Stomach (tissue), 9 donors: Measurements from ENCODE around the gene WDR37. TPM values are rescaled to one million over a fixed set of nuclear protein-coding genes. Genes with fewer than 3 reads are reported as not detected.

Experiments used
- DNase-seq, 2 donors: peaks; one replicate each; pipeline versions ENCODE4 v3.0.0 to v3.0.0-alpha.2; 2013 to 2019
- H3K27ac ChIP-seq, 5 donors: fragments of 200-600 bp in 4 of 5; sonication (generic) in 4 of 5; one replicate each; pipeline ENCODE4 v1.5.1; 2013 to 2019; ENCODE audit warnings: mild to moderate bottlenecking in 1 of 5, moderate library complexity in 1 of 5
- H3K27me3 ChIP-seq, 3 donors: fragments of 200-600 bp; sonication (generic); one replicate each; pipeline ENCODE4 v1.5.1; 2017 to 2019; ENCODE audit warnings: mixed run types in 1 of 3
- H3K36me3 ChIP-seq, 4 donors: fragments of 200-600 bp; sonication (generic); 1 replicate in 3 of 4; 2 replicates in 1 of 4; pipeline ENCODE4 v1.5.1; 2016 to 2019
- H3K4me1 ChIP-seq, 4 donors: fragments of 200-600 bp; sonication (generic); one replicate each; pipeline ENCODE4 v1.5.1; 2016 to 2019
- H3K4me3 ChIP-seq, 4 donors: fragments of 200-600 bp; sonication (generic) in 3 of 4; one replicate each; pipeline ENCODE4 v1.5.1; 2016 to 2019; ENCODE audit warnings: mild to moderate bottlenecking in 1 of 4
- H3K9me3 ChIP-seq, 4 donors: fragments of 200-600 bp; sonication (generic); one replicate each; pipeline ENCODE4 v1.5.1; 2016 to 2019
- EP300 ChIP-seq: sonication (generic); formaldehyde crosslinking; IDR thresholded peaks from one replicate; pipeline ENCODE4 v1.6.1; 2017; ENCODE audit warnings: antibody characterized with exemption
- POLR2A ChIP-seq, 4 donors: fragments of 450-650 bp; IDR thresholded peaks; one replicate each; pipeline ENCODE4 v1.6.1; 2016; ENCODE audit warnings: antibody characterized with exemption in 4 of 4, control low read depth in 2 of 4, mild to moderate bottlenecking in 1 of 4, moderate library complexity in 1 of 4
- POLR2AphosphoS5 ChIP-seq, 3 donors: sonication (generic); formaldehyde crosslinking; IDR thresholded peaks; one replicate each; pipeline ENCODE4 v1.6.1; 2016; ENCODE audit warnings: antibody characterized with exemption in 3 of 3
- WGBS, 5 donors: extraction: QIAGEN DNeasy Blood & Tissue Kit in 3 of 5; methylation state at CpG; one replicate each; pipeline versions ENCODE4 v1.1.5 to v1.1.7; 2013 to 2018; 5-methylcytosine and 5-hydroxymethylcytosine counted together
- intact Hi-C: fragments of 100-400 bp; cut with DNase I; formaldehyde crosslinking; loops from one replicate; pipeline ENCODE4 v1.15.1; 2023; ENCODE audit warnings: low total_unique reads
- polyA plus RNA-seq, 3 donors: library from polyadenylated mRNA; stranded (reverse); fragments of 200-250 nt; gene quantifications; one replicate each; pipeline ENCODE4 v1.2.3, GENCODE V29; 2013
- total RNA-seq, 5 donors: library from RNA; depleted of rRNA; stranded (reverse); fragments of >200 nt; gene quantifications; one replicate each; pipeline versions ENCODE4 v1.1.0 to v1.2.3, GENCODE V29; 2014 to 2016
- TF ChIP-seq, protein P1 (sequence below), 7 experiments: fragments of 450-650 bp in 4 of 7; fragments of 200-600 bp in 3 of 7; sonication (generic) in 3 of 7; IDR thresholded peaks; one replicate each; pipeline ENCODE4 v1.5.1; 2016 to 2019; ENCODE audit warnings: antibody characterized with exemption in 7 of 7, control low read depth in 2 of 7, mild to moderate bottlenecking in 1 of 7
- donor health status: healthy with polysubstance abuse.
- donor health status: Bipolar disorder and iron deficiency.
- donor health status: healthy.

Gene WDR37
- total and polyA plus RNA-seq, 8 donors: 5.3 to 165 (median 12.6) TPM

DNA sequence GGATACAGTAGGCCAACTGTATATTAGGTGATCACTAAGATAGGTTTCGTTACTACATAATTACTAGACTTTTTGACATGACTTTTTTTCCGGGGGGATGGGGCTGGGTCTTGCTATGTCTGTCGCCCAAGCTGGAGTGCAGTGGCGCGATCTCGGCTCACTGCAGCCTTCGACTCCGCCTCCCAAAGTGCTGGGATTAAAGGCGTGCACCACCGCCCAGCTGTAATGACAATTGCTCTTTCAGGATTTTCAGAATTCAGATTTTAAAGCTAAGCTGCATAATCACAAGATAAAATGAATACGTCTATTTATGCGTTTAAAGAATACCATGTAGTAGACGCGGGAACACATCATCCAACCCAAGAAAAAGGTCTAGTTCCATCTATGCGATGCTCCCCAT, 8.2 kb upstream of the WDR37 start:
- peak overlapping the region; percentile 66 to 80 (median 74) for H3K4me3 ChIP-seq
- TF ChIP-seq, protein P1, sequence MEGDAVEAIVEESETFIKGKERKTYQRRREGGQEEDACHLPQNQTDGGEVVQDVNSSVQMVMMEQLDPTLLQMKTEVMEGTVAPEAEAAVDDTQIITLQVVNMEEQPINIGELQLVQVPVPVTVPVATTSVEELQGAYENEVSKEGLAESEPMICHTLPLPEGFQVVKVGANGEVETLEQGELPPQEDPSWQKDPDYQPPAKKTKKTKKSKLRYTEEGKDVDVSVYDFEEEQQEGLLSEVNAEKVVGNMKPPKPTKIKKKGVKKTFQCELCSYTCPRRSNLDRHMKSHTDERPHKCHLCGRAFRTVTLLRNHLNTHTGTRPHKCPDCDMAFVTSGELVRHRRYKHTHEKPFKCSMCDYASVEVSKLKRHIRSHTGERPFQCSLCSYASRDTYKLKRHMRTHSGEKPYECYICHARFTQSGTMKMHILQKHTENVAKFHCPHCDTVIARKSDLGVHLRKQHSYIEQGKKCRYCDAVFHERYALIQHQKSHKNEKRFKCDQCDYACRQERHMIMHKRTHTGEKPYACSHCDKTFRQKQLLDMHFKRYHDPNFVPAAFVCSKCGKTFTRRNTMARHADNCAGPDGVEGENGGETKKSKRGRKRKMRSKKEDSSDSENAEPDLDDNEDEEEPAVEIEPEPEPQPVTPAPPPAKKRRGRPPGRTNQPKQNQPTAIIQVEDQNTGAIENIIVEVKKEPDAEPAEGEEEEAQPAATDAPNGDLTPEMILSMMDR (IDR thresholded peaks at IDR 0.05): no peak
- TF ChIP-seq POLR2A (IDR thresholded peaks at IDR 0.05): no peak
- TF ChIP-seq EP300: no peak
- no peak for TF ChIP-seq POLR2AphosphoS5 (IDR thresholded peaks at IDR 0.05)
- intact Hi-C loops: loop anchor here (10.0 kb wide), 1 partner anchor 53 kb away; no protein-coding TSS in a partner anchor
- H3K27ac ChIP-seq: peak overlapping the region; percentile 90 to 100 (median 98)
- peaks cover 0 to 29% (median 24%) of the 10 kb centered on the region in 4 donors for H3K36me3 ChIP-seq
- no peaks in the 10 kb centered on the region for H3K27me3 ChIP-seq
- WGBS, 5 donors: 1 to 4% (median 3%) methylated on average over 15 of the region's 15 CpGs
- H3K4me1 ChIP-seq: peaks cover 17 to 70% (median 49%) of the 10 kb centered on the region in 4 donors
- DNase-seq: peak in 1 of 2 donors; percentile 60
- no peaks in the 10 kb centered on the region for H3K9me3 ChIP-seq

DNA sequence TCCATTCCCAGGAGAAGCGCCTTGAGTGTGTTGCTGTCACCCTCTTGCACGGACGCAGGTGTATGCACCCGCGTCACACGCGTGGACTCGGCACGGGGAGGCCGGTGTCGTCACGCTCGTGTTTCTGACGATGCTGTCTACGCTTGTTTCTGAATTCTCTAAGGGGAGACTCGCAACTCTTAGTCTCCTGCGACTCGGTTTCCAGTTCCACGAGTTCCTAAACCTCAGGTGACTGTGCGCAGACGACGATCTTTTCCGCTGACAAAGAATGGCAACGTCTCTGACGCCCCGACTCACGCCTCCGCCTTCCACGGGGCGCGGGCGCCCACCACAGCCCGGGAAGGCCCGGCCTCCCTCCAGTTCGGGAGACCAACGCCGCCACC, 7.8 kb upstream of the WDR37 start:
- H3K4me3 ChIP-seq: peak overlapping the region; percentile 66 to 80 (median 74)
- peaks cover 0 to 29% (median 24%) of the 10 kb centered on the region in 4 donors for H3K36me3 ChIP-seq
- WGBS, 5 donors: 0 to 1% (median 0%) methylated on average over 16 to 37 of the region's 37 CpGs
- peak overlapping the region; percentile 90 to 100 (median 98) for H3K27ac ChIP-seq
- intact Hi-C loops: loop anchor here (10.0 kb wide), 1 partner anchor 54 kb away; no protein-coding TSS in a partner anchor
- peaks cover 17 to 74% (median 51%) of the 10 kb centered on the region in 4 donors for H3K4me1 ChIP-seq
- H3K27me3 ChIP-seq: no peaks in the 10 kb centered on the region
- TF ChIP-seq POLR2A (IDR thresholded peaks at IDR 0.05) (no peak), POLR2AphosphoS5 (IDR thresholded peaks at IDR 0.05) (peak in 1 of 3 donors; percentile 71)
- no peaks in the 10 kb centered on the region for H3K9me3 ChIP-seq
- peak in 1 of 2 donors; percentile 81 for DNase-seq

DNA sequence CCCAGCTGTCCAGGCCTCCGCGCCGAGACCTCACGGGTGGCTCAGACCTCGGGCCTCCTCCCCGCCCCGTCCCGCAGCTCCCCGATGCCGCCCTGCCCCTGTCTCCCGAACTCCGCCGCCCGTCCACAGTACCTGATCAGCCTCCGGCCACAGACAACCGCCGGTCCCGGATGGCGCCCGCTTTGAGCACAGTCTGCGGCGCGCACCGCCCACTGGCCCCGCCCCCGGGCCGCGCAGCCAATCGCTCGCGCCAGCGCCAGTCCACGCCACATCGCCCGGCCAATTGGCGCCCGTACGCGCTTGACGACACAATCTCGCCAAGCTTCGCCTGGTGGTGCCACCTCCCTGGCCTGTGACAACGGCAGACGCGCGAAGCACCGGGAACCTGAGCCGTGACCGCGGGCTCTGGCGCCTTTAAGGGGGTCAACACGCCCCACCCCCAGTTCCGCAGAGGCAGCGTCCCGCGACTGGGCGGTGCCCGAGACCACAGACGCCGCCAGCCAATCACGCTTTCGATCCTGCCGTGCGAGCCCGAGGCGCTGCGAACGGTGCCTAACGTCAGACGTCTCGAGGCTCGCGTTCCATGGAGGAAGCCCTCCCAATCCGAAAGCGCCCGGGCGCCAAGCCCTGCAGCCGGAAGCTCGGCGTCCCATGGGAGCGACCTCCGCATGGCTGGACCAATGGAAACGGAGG, 7.3 kb upstream of the WDR37 start, which contains the start of gene IDI1:
Gene IDI1 (minus strand): TSS at position 388 of the 693 bp plus-strand sequence. CDS start 116 bp downstream, at position 272.
- Histone ChIP-seq H3K4me3 (peak within 1 kb of the TSS; percentile 66 to 80 (median 74)), H3K27me3 (no peaks in the 10 kb centered on the region), H3K4me1 (peaks cover 18 to 77% (median 56%) of the 10 kb centered on the region in 4 donors), H3K27ac (peak within 1 kb of the TSS; percentile 90 to 100 (median 98)), H3K36me3 (peaks cover 0 to 29% (median 25%) of the 10 kb centered on the region in 4 donors), H3K9me3 (no peaks in the 10 kb centered on the region)
- intact Hi-C loops: loop anchor here (10.0 kb wide), 1 partner anchor 54 kb away; no protein-coding TSS in a partner anchor
- TF ChIP-seq POLR2AphosphoS5 (IDR thresholded peaks at IDR 0.05) (peak; percentile 90 to 97 (median 96)), POLR2A (IDR thresholded peaks at IDR 0.05) (peak in 2 of 4 donors; percentile 80 to 94)
- TF ChIP-seq, protein P1 (IDR thresholded peaks at IDR 0.05): no peak
- WGBS, 5 donors: 0 to 1% (median 0%) methylated on average over 15 to 83 of the region's 83 CpGs
- DNase-seq: peak; percentile 98 to 99

DNA sequence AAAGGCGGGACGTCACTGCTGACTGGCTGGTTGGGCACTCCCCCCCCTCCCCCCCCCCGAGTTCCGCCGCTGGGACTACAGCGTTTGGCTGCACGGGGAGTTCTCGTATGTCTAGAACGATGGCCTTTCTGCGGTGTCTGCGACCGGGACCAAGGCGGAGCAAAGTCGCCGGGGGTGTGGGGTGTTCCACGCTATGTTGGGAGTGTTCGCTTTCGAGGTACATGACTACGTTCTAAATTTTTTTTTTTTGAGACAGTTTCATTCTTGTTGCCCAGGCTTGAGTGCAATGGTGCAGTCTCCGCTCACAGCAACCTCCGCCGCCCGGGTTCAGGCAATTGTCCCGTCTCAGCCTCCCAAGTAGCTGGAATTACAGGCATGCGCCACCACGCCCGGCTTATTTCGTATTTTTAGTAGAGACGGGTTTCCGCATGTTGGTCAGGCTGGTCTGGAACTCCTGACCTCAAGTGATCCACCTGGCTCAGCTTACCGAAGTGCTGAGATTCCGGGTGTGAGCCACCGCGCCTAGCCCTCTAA, 6.7 kb upstream of the WDR37 start:
- Histone ChIP-seq H3K9me3 (no peaks in the 10 kb centered on the region), H3K27me3 (no peaks in the 10 kb centered on the region), H3K27ac (peak overlapping the region; percentile 90 to 100 (median 98)), H3K4me1 (peaks cover 22 to 77% (median 59%) of the 10 kb centered on the region in 4 donors), H3K36me3 (peaks cover 0 to 29% (median 26%) of the 10 kb centered on the region in 4 donors), H3K4me3 (peak overlapping the region; percentile 66 to 80 (median 74))
- WGBS, 5 donors: 0 to 2% (median 0%) methylated on average over 26 to 34 of the region's 34 CpGs
- DNase-seq: peak in 1 of 2 donors; percentile 42
- no peak for TF ChIP-seq POLR2AphosphoS5 (IDR thresholded peaks at IDR 0.05)
- TF ChIP-seq EP300: no peak
- TF ChIP-seq POLR2A (IDR thresholded peaks at IDR 0.05): peak in 1 of 4 donors; percentile 22
- intact Hi-C loops: loop anchor here (10.0 kb wide), 1 partner anchor 55 kb away; no protein-coding TSS in a partner anchor

DNA sequence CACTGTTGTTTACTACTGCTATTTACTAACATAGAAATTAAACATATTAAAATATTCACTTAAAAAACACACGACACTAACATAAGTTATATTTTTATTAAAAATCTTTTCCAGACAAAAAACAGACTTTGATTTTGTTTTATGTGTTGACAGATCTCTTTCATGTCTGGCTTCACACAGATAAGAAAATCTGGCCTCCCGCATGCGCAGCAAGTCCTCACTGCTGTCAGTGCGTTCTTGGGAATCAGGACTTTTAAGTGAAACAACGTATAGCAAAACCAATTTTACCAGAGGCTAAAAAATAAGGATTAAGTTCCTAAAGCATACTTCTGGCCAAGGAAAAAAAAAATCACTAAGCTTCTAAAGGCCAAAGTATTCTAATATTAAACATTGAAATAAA, 6.0 kb upstream of the WDR37 start:
- Histone ChIP-seq H3K9me3 (no peaks in the 10 kb centered on the region), H3K4me3 (peak overlapping the region; percentile 66 to 80 (median 74)), H3K27me3 (no peaks in the 10 kb centered on the region), H3K36me3 (peaks cover 0 to 29% (median 26%) of the 10 kb centered on the region in 4 donors), H3K27ac (peak overlapping the region; percentile 90 to 100 (median 98)), H3K4me1 (peaks cover 23 to 77% (median 62%) of the 10 kb centered on the region in 4 donors)
- TF ChIP-seq POLR2AphosphoS5 (IDR thresholded peaks at IDR 0.05) (no peak), POLR2A (IDR thresholded peaks at IDR 0.05) (no peak), EP300 (no peak)
- TF ChIP-seq, protein P1 (IDR thresholded peaks at IDR 0.05): no peak
- DNase-seq: peak in 1 of 2 donors; percentile 51
- intact Hi-C loops: no loop called here
- 15 to 25% (median 20%) methylated on average over 5 of the region's 5 CpGs for WGBS, 5 donors
